HCT116 (cell line): ENCODE measurements around the gene SLC16A5. TPM values are rescaled to one million over a fixed set of nuclear protein-coding genes. Genes with fewer than 3 reads are reported as not detected.

Experiments used
- ATAC-seq: fragments of 200-7000 bp; cut with Tn5 transposase; 2 replicates; pipeline ENCODE4 v1.9.1; 2020; ENCODE audit warnings: mild to moderate bottlenecking, moderate library complexity
- BruUV-seq: library from RNA; stranded (reverse); fragments of 400-500 nt; replicated peaks from 2 replicates; lab custom pipeline; 2021; lab: Mats Ljungman, UMichigan
- CTCF ChIA-PET: fragments of 300-600 bp; sonication (Branson Sonifier 250); formaldehyde crosslinking; loops from one replicate; lab custom pipeline; 2021; ENCODE audit warnings: antibody characterized with exemption; lab: Charles Lee
- POLR2A ChIA-PET: fragments of 300-600, 350-600 bp; sonication (Branson Sonifier 250); formaldehyde crosslinking; loops from one replicate; lab custom pipeline; 2021; ENCODE audit warnings: antibody characterized with exemption; lab: Charles Lee
- RAD21 ChIA-PET, 2 experiments: fragments of 300-600 bp; sonication (Branson Sonifier 250); formaldehyde crosslinking; loops; one replicate each; lab custom pipeline; 2023; ENCODE audit warnings: low total read pairs in 2 of 2; ENCODE audit not compliant: uncharacterized antibody in 2 of 2, unreplicated experiment in 2 of 2, low non-redundant PET in 1 of 2; lab: Charles Lee
- DNase-seq: peaks from one replicate; pipeline ENCODE4 v3.0.0-alpha.2; 2010; ENCODE audit warnings: low read depth, low spot score
- H2AFZ ChIP-seq: fragments of 200-600 bp; shearing (Covaris generic), sonication (generic); 2 replicates; pipeline ENCODE4 v1.6.1; 2017; ENCODE audit warnings: low read depth, mixed run types, mixed read lengths, antibody characterized with exemption, low read length; ENCODE audit not compliant: poor library complexity, severe bottlenecking
- H3K27ac ChIP-seq: 2 replicates; pipeline ENCODE4 v1.5.1; 2012; ENCODE audit warnings: low read depth, low read length
- H3K27me3 ChIP-seq: fragments of 200-600 bp; sonication (generic); 2 replicates; pipeline ENCODE4 v1.6.1; 2016; ENCODE audit warnings: mixed run types, low read length, mixed read lengths; ENCODE audit not compliant: insufficient read depth
- H3K36me3 ChIP-seq, 2 experiments: fragments of 200-500 bp in 1 of 2; fragments of 200-600 bp in 1 of 2; sonication (Bioruptor generic) in 1 of 2; sonication (generic) in 1 of 2; 2 replicates each; pipeline versions ENCODE4 v1.5.1 to v1.6.1; 2014 to 2016; ENCODE audit warnings: low read length in 2 of 2, inconsistent platforms in 1 of 2, mixed read lengths in 1 of 2, mixed run types in 1 of 2; ENCODE audit not compliant: insufficient read depth in 2 of 2, control insufficient read depth in 1 of 2
- H3K4me1 ChIP-seq, 2 experiments: fragments of 200-600 bp in 1 of 2; sonication (generic) in 1 of 2; 2 replicates each; pipeline versions ENCODE4 v1.5.1 to v1.6.1; 2012 to 2017; ENCODE audit warnings: low read length in 2 of 2, inconsistent platforms in 1 of 2, mild to moderate bottlenecking in 1 of 2, mixed read lengths in 1 of 2, mixed run types in 1 of 2, moderate library complexity in 1 of 2; ENCODE audit not compliant: insufficient read depth in 2 of 2, control insufficient read depth in 1 of 2
- H3K4me2 ChIP-seq: fragments of 200-600 bp; sonication (generic); 2 replicates; pipeline ENCODE4 v1.6.1; 2017; ENCODE audit warnings: mixed run types, low read length, mixed read lengths
- H3K4me3 ChIP-seq, 2 experiments: fragments of 200-600 bp in 1 of 2; sonication (generic) in 1 of 2; replicated peaks in 1 of 2; 2 replicates each; pipeline ENCODE4 v1.5.1; 2011 to 2016; ENCODE audit warnings: low read length in 2 of 2, control low read depth in 1 of 2, low read depth in 1 of 2, mild to moderate bottlenecking in 1 of 2, mixed read lengths in 1 of 2, mixed run types in 1 of 2
- H3K79me2 ChIP-seq: fragments of 200-600 bp; sonication (generic); 2 replicates; pipeline ENCODE4 v1.6.1; 2017; ENCODE audit warnings: mild to moderate bottlenecking, mixed run types, low read length, moderate library complexity, mixed read lengths; ENCODE audit not compliant: insufficient read depth
- H3K9ac ChIP-seq: fragments of 200-600 bp; sonication (generic); 2 replicates; pipeline ENCODE4 v1.6.1; 2016; ENCODE audit warnings: low read length, mixed read lengths
- H3K9me2 ChIP-seq: fragments of 200-600 bp; sonication (generic), shearing (Covaris generic); 2 replicates; pipeline ENCODE4 v1.6.1; 2017; ENCODE audit warnings: mixed run types, mild to moderate bottlenecking, moderate library complexity; ENCODE audit not compliant: insufficient read depth
- H3K9me3 ChIP-seq, 2 experiments: fragments of 200-500 bp in 1 of 2; fragments of 200-600 bp in 1 of 2; sonication (Bioruptor generic) in 1 of 2; sonication (generic) in 1 of 2; 2 replicates each; pipeline ENCODE4 v1.6.1; 2014 to 2017; ENCODE audit warnings: low read length in 2 of 2, mixed read lengths in 2 of 2, inconsistent platforms in 1 of 2, low read depth in 1 of 2, mild to moderate bottlenecking in 1 of 2, mixed run types in 1 of 2, moderate library complexity in 1 of 2; ENCODE audit not compliant: control insufficient read depth in 1 of 2, insufficient read depth in 1 of 2
- H4K20me1 ChIP-seq: fragments of 200-600 bp; sonication (generic), shearing (Covaris generic); 2 replicates; pipeline ENCODE4 v1.6.1; 2017; ENCODE audit warnings: mixed run types, mild to moderate bottlenecking, moderate library complexity; ENCODE audit not compliant: insufficient read depth
- ATF3 ChIP-seq: IDR thresholded peaks from 2 replicates; pipeline ENCODE4 v1.6.1; 2012
- CBX3 ChIP-seq: IDR thresholded peaks from 2 replicates; pipeline ENCODE4 v1.6.1; 2012; ENCODE audit warnings: low read depth
- CEBPB ChIP-seq: IDR thresholded peaks from 2 replicates; pipeline ENCODE4 v1.6.1; 2012; ENCODE audit warnings: low read depth
- CTCF ChIP-seq, 3 experiments: fragments of 200-600 bp in 1 of 3; sonication (generic) in 1 of 3; IDR thresholded peaks in 2 of 3; conservative IDR thresholded peaks in 1 of 3; 2 replicates each; pipeline ENCODE4 v1.5.1; 2012 to 2017; ENCODE audit warnings: low read depth in 2 of 3, low read length in 2 of 3, antibody characterized with exemption in 1 of 3, borderline replicate concordance in 1 of 3, control low read depth in 1 of 3, mild to moderate bottlenecking in 1 of 3, mixed read lengths in 1 of 3, mixed run types in 1 of 3, moderate library complexity in 1 of 3; ENCODE audit not compliant: insufficient read depth in 1 of 3
- ELF1 ChIP-seq: IDR thresholded peaks from 2 replicates; pipeline ENCODE4 v1.6.1; 2012; ENCODE audit warnings: low read depth, borderline replicate concordance
- EZH2 ChIP-seq: fragments of 200-600 bp; sonication (generic); IDR thresholded peaks from 2 replicates; pipeline ENCODE4 v1.6.1; 2017; ENCODE audit warnings: antibody characterized with exemption, mixed run types
- FOSL1 ChIP-seq: IDR thresholded peaks from 2 replicates; pipeline ENCODE4 v1.6.1; 2012; ENCODE audit warnings: low read depth
- JUND ChIP-seq: IDR thresholded peaks from 2 replicates; pipeline ENCODE4 v1.6.1; 2012
- POLR2A ChIP-seq: IDR thresholded peaks from 2 replicates; pipeline ENCODE4 v1.7.0; 2011; ENCODE audit warnings: borderline replicate concordance; ENCODE audit not compliant: insufficient read depth, insufficient read length; ENCODE audit errors: extremely low read depth
- RAD21 ChIP-seq: IDR thresholded peaks from 2 replicates; pipeline ENCODE4 v1.6.1; 2012; ENCODE audit warnings: low read depth, mild to moderate bottlenecking
- REST ChIP-seq: IDR thresholded peaks from 2 replicates; pipeline ENCODE4 v1.6.1; 2012; ENCODE audit warnings: low read depth
- SIN3A ChIP-seq: IDR thresholded peaks from 2 replicates; pipeline ENCODE4 v1.6.1; 2012; ENCODE audit warnings: low read depth
- SP1 ChIP-seq: IDR thresholded peaks from 2 replicates; pipeline ENCODE4 v1.6.1; 2012; ENCODE audit warnings: low read depth
- SRF ChIP-seq: IDR thresholded peaks from 2 replicates; pipeline ENCODE4 v1.6.1; 2012; ENCODE audit warnings: low read depth
- TCF7L2 ChIP-seq: IDR thresholded peaks from 2 replicates; pipeline ENCODE4 v1.7.0; 2011; ENCODE audit warnings: borderline replicate concordance, inconsistent platforms; ENCODE audit not compliant: insufficient read depth, insufficient read length; ENCODE audit errors: extremely low read depth
- YY1 ChIP-seq: IDR thresholded peaks from 2 replicates; pipeline ENCODE4 v1.6.1; 2011; ENCODE audit warnings: low read length, low read depth, moderate library complexity, mild to moderate bottlenecking; ENCODE audit not compliant: insufficient replicate concordance; ENCODE audit errors: extremely low read depth
- ZBTB33 ChIP-seq: IDR thresholded peaks from 2 replicates; pipeline ENCODE4 v1.6.1; 2011; ENCODE audit warnings: mild to moderate bottlenecking, low read length, moderate library complexity; ENCODE audit not compliant: insufficient replicate concordance; ENCODE audit errors: extremely low read depth
- ZNF274 ChIP-seq: fragments of 200-500 bp; sonication (Bioruptor generic); IDR thresholded peaks from 2 replicates; pipeline ENCODE4 v1.6.1; 2014; ENCODE audit warnings: mild to moderate bottlenecking, low read depth, low read length, inconsistent platforms
- intact Hi-C: fragments of 100-400 bp; cut with micrococcal nuclease; formaldehyde crosslinking; loops from 2 replicates; pipeline ENCODE4 v1.10.0; 2022
- total RNA-seq: library from RNA; stranded (reverse); gene quantifications from one replicate; pipeline ENCODE4 v1.2.1, GENCODE V29; 2021; ENCODE audit not compliant: unreplicated experiment

SLC16A5 gene
- total RNA-seq, 1 experiment from 2014 or later, result 79.3 TPM

DNA sequence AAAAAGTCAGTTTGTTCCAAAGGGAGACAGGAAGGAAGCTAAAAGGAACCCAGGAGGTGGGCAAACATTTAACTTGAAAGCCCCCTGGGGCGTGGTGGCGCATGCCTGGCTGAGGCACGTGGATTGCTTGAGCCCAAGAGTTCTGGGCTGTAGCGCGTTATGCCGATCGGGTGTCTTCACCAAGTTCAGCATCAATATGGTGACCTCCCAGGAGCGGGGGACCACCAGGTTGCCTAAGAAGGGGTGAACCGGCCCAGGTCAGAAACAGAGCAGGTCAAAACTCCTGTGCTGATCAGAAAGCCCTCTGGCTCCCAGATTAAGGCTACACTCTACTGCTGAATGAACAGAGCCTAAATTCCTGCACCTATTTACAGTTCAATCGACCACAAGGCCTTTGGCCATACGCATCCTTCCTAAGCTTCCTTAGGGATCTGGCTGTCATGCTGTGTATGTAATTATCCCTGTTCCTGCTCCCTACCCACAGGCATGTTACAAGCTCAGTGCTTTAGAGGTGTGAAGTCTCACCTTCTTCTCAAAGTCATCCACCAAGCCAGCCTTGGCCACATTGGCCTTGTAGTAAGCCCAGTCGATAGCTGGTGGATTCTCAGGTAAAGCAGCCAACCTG lies 46.0 kb upstream of the SLC16A5 start:
- ChIA-PET CTCF (interaction anchor here (1.5 kb wide), 1 partner anchor 80 kb away, joined by 3 read pairs; no protein-coding TSS in a partner anchor), POLR2A (no interaction called here)
- TF ChIP-seq YY1 (no peak), SIN3A (no peak), RAD21 (no peak), ELF1 (no peak), JUND (no peak), TCF7L2 (no peak), CEBPB (no peak), ZBTB33 (no peak), POLR2A (no peak), CBX3 (no peak), SP1 (no peak), CTCF (IDR thresholded peaks at IDR 0.05 in 2 of 3, conservative IDR thresholded peaks at IDR 0.05 in 1 of 3; ENCODE audit: borderline replicate concordance in 1 of 3, insufficient read depth in 1 of 3, low read depth in 2 of 3, low read length in 2 of 3) (no peak), REST (no peak), ZNF274 (no peak), EZH2 (no peak), SRF (no peak), ATF3 (no peak), FOSL1 (no peak)

More for the DNA sequence above, 46.0 kb upstream of the SLC16A5 start:
- RAD21 ChIA-PET, result no interaction called here
- no peak overlapping the region for H3K4me2 ChIP-seq
- H3K9ac ChIP-seq, result no peak overlapping the region
- intact Hi-C loops, result no loop called here
- peaks cover 8 to 15% of the 10 kb centered on the region in 2 experiments for H3K4me1 ChIP-seq
- no peaks in the 10 kb centered on the region for H4K20me1 ChIP-seq
- DNase-seq, result no peak
- H3K4me3 ChIP-seq, result no peak overlapping the region
- no peaks in the 10 kb centered on the region for H3K9me3 ChIP-seq
- BruUV-seq, result no TSS peak
- H3K27ac ChIP-seq, result no peak overlapping the region
- peaks cover 23% of the 10 kb centered on the region for H3K79me2 ChIP-seq
- H2AFZ ChIP-seq, result no peak overlapping the region
- peaks cover 33 to 34% of the 10 kb centered on the region in 2 experiments for H3K36me3 ChIP-seq
- H3K27me3 ChIP-seq, result no peaks in the 10 kb centered on the region
- no peaks in the 10 kb centered on the region for H3K9me2 ChIP-seq
- ATAC-seq, result no peak
